ENCODE results near the gene SPTLC1.
"Not testable (repeated sequence)": the region's sequence is repeated elsewhere in the genome, so short reads cannot be mapped to it uniquely, and the experiment has no call there.

SPTLC1 gene

GRCh38 chr9:92115071-92115858, at the start of gene SPTLC1:
Gene SPTLC1 (minus strand): TSS chr9:92115413. CDS start chr9:92115370, 43 bp downstream.
- no peaks in the 10 kb centered on the region for H3K4me1 ChIP-seq (ENCODE audit: insufficient read depth, low read length)
- peak within 1 kb of the TSS; percentile 49 for H3K27ac ChIP-seq (ENCODE audit: low read length)
- peak within 1 kb of the TSS; percentile 91 for H3K9ac ChIP-seq (ENCODE audit: low read depth, low read length)
- peaks cover 30% of the 10 kb centered on the region for H3K36me3 ChIP-seq (ENCODE audit: insufficient read depth, low read depth, low read length)
- H3K4me3 ChIP-seq (ENCODE audit: low read length), result peak within 1 kb of the TSS; percentile 97
- H3K27me3 ChIP-seq (ENCODE audit: insufficient read depth, low read length), result 0 out of 2 replicates have a peak, but pooled peaks cover 4% of the 10 kb centered on the region
- H3K9me3 ChIP-seq (ENCODE audit: insufficient read depth, low read depth, low read length), result no peaks in the 10 kb centered on the region

GRCh38 chr9:92164975-92165374, 49.8 kb upstream of the SPTLC1 start:
- Histone ChIP-seq H3K36me3 (ENCODE audit: insufficient read depth, low read depth, low read length) (no peaks in the 10 kb centered on the region), H3K27ac (ENCODE audit: low read length) (no peak overlapping the region), H3K27me3 (ENCODE audit: insufficient read depth, low read length) (no peaks in the 10 kb centered on the region), H3K9me3 (ENCODE audit: insufficient read depth, low read depth, low read length) (no peaks in the 10 kb centered on the region), H3K4me1 (ENCODE audit: insufficient read depth, low read length) (no peaks in the 10 kb centered on the region), H3K9ac (ENCODE audit: low read depth, low read length) (no peak overlapping the region), H3K4me3 (ENCODE audit: low read length) (no peak overlapping the region)

- Histone ChIP-seq H3K9me3 (ENCODE audit: insufficient read depth, low read depth, low read length) (no peaks in the 10 kb centered on the region), H3K4me3 (ENCODE audit: low read length) (no peak overlapping the region), H3K27ac (ENCODE audit: low read length) (no peak overlapping the region), H3K4me1 (ENCODE audit: insufficient read depth, low read length) (no peaks in the 10 kb centered on the region), H3K27me3 (ENCODE audit: insufficient read depth, low read length) (no peaks in the 10 kb centered on the region), H3K9ac (ENCODE audit: low read depth, low read length) (no peak overlapping the region), H3K36me3 (ENCODE audit: insufficient read depth, low read depth, low read length) (no peaks in the 10 kb centered on the region)
These were observed 49.3 kb upstream of the SPTLC1 start for GRCh38 chr9:92164490-92164889.

GRCh38 chr9:92163276-92163675, 48.1 kb upstream of the SPTLC1 start:
- H3K27me3 ChIP-seq (ENCODE audit: insufficient read depth, low read length), result no peaks in the 10 kb centered on the region
- no peak overlapping the region for H3K27ac ChIP-seq (ENCODE audit: low read length)
- no peaks in the 10 kb centered on the region for H3K4me1 ChIP-seq (ENCODE audit: insufficient read depth, low read length)
- no peak overlapping the region for H3K9ac ChIP-seq (ENCODE audit: low read depth, low read length)
- no peaks in the 10 kb centered on the region for H3K36me3 ChIP-seq (ENCODE audit: insufficient read depth, low read depth, low read length)
- no peaks in the 10 kb centered on the region for H3K9me3 ChIP-seq (ENCODE audit: insufficient read depth, low read depth, low read length)
- no peak overlapping the region for H3K4me3 ChIP-seq (ENCODE audit: low read length)

GRCh38 chr9:92160786-92161185, 45.6 kb upstream of the SPTLC1 start:
- H3K9ac ChIP-seq (ENCODE audit: low read depth, low read length), result no peak overlapping the region
- no peaks in the 10 kb centered on the region for H3K4me1 ChIP-seq (ENCODE audit: insufficient read depth, low read length)
- H3K36me3 ChIP-seq (ENCODE audit: insufficient read depth, low read depth, low read length), result no peaks in the 10 kb centered on the region
- no peak overlapping the region for H3K27ac ChIP-seq (ENCODE audit: low read length)
- H3K27me3 ChIP-seq (ENCODE audit: insufficient read depth, low read length), result no peaks in the 10 kb centered on the region
- H3K9me3 ChIP-seq (ENCODE audit: insufficient read depth, low read depth, low read length), result no peaks in the 10 kb centered on the region
- no peak overlapping the region for H3K4me3 ChIP-seq (ENCODE audit: low read length)

- Histone ChIP-seq H3K36me3 (ENCODE audit: insufficient read depth, low read depth, low read length) (no peaks in the 10 kb centered on the region), H3K4me1 (ENCODE audit: insufficient read depth, low read length) (no peaks in the 10 kb centered on the region), H3K27ac (ENCODE audit: low read length) (no peak overlapping the region), H3K9ac (ENCODE audit: low read depth, low read length) (no peak overlapping the region), H3K9me3 (ENCODE audit: insufficient read depth, low read depth, low read length) (no peaks in the 10 kb centered on the region), H3K27me3 (ENCODE audit: insufficient read depth, low read length) (no peaks in the 10 kb centered on the region), H3K4me3 (ENCODE audit: low read length) (no peak overlapping the region)
These were observed 43.8 kb upstream of the SPTLC1 start for GRCh38 chr9:92159058-92159457.

GRCh38 chr9:92158097-92158601, 42.9 kb upstream of the SPTLC1 start:
- no peaks in the 10 kb centered on the region for H3K4me1 ChIP-seq (ENCODE audit: insufficient read depth, low read length)

GRCh38 chr9:92155736-92156135, 40.5 kb upstream of the SPTLC1 start:
- not testable (repeated sequence) for H3K9me3 ChIP-seq (ENCODE audit: insufficient read depth, low read depth, low read length); H3K4me1 ChIP-seq (ENCODE audit: insufficient read depth, low read length); H3K36me3 ChIP-seq (ENCODE audit: insufficient read depth, low read depth, low read length); H3K27ac ChIP-seq (ENCODE audit: low read length); H3K4me3 ChIP-seq (ENCODE audit: low read length); H3K27me3 ChIP-seq (ENCODE audit: insufficient read depth, low read length); H3K9ac ChIP-seq (ENCODE audit: low read depth, low read length)

More at GRCh38 chr9:92158097-92158601, 42.9 kb upstream of the SPTLC1 start:
- no peaks in the 10 kb centered on the region for H3K36me3 ChIP-seq (ENCODE audit: insufficient read depth, low read depth, low read length)
- H3K9ac ChIP-seq (ENCODE audit: low read depth, low read length), result no peak overlapping the region
- no peaks in the 10 kb centered on the region for H3K9me3 ChIP-seq (ENCODE audit: insufficient read depth, low read depth, low read length)
- no peak overlapping the region for H3K4me3 ChIP-seq (ENCODE audit: low read length)
- H3K27ac ChIP-seq (ENCODE audit: low read length), result no peak overlapping the region
- H3K27me3 ChIP-seq (ENCODE audit: insufficient read depth, low read length), result no peaks in the 10 kb centered on the region

GRCh38 chr9:92155221-92155620, 40.0 kb upstream of the SPTLC1 start:
- Histone ChIP-seq H3K27me3 (ENCODE audit: insufficient read depth, low read length) (no peaks in the 10 kb centered on the region), H3K4me3 (ENCODE audit: low read length) (no peak overlapping the region), H3K4me1 (ENCODE audit: insufficient read depth, low read length) (no peaks in the 10 kb centered on the region), H3K27ac (ENCODE audit: low read length) (no peak overlapping the region), H3K9ac (ENCODE audit: low read depth, low read length) (no peak overlapping the region), H3K9me3 (ENCODE audit: insufficient read depth, low read depth, low read length) (no peaks in the 10 kb centered on the region), H3K36me3 (ENCODE audit: insufficient read depth, low read depth, low read length) (no peaks in the 10 kb centered on the region)

- not testable (repeated sequence) for H3K36me3 ChIP-seq (ENCODE audit: insufficient read depth, low read depth, low read length); H3K27ac ChIP-seq (ENCODE audit: low read length); H3K9me3 ChIP-seq (ENCODE audit: insufficient read depth, low read depth, low read length); H3K27me3 ChIP-seq (ENCODE audit: insufficient read depth, low read length); H3K4me1 ChIP-seq (ENCODE audit: insufficient read depth, low read length); H3K9ac ChIP-seq (ENCODE audit: low read depth, low read length); H3K4me3 ChIP-seq (ENCODE audit: low read length)
These were observed 38.5 kb upstream of the SPTLC1 start for GRCh38 chr9:92153466-92154415.

GRCh38 chr9:92151691-92152393, 36.6 kb upstream of the SPTLC1 start:
- Histone ChIP-seq H3K9ac (ENCODE audit: low read depth, low read length) (no peak overlapping the region), H3K4me3 (ENCODE audit: low read length) (no peak overlapping the region), H3K27ac (ENCODE audit: low read length) (no peak overlapping the region), H3K9me3 (ENCODE audit: insufficient read depth, low read depth, low read length) (no peaks in the 10 kb centered on the region), H3K36me3 (ENCODE audit: insufficient read depth, low read depth, low read length) (no peaks in the 10 kb centered on the region), H3K4me1 (ENCODE audit: insufficient read depth, low read length) (peaks cover 6% of the 10 kb centered on the region; the same call in 1 of the 2 replicates), H3K27me3 (ENCODE audit: insufficient read depth, low read length) (no peaks in the 10 kb centered on the region)
